ENCODE measurements around the gene IFNK.

GRCh38 chr9:27558307-27558706 is 34.2 kb downstream of the IFNK start:
- no peak for TF ChIP-seq MAX (IDR thresholded peaks at IDR 0.05; ENCODE audit: insufficient read depth, insufficient read length)
- no peak for TF ChIP-seq CTCF (IDR thresholded peaks at IDR 0.05; ENCODE audit: extremely low read depth in 1 of 2, insufficient read depth in 1 of 2, low read depth in 1 of 2, low read length in 2 of 2)
- no peak for TF ChIP-seq POLR2A (IDR thresholded peaks at IDR 0.05; ENCODE audit: low read depth, low read length)
- TF ChIP-seq JUN (IDR thresholded peaks at IDR 0.05; ENCODE audit: borderline replicate concordance, insufficient read depth, insufficient read length, low read depth) = no peak
- TF ChIP-seq POLR2AphosphoS5 (IDR thresholded peaks at IDR 0.05; ENCODE audit: insufficient read depth, low read depth, low read length) = no peak
- no peak for TF ChIP-seq EZH2 (IDR thresholded peaks at IDR 0.05; ENCODE audit: borderline replicate concordance, low read depth, low read length, severe bottlenecking)
